Omental fat pad (tissue), 4 donors: ENCODE results near the gene MLPH. TPM values are rescaled to one million over a fixed set of nuclear protein-coding genes. Genes with fewer than 3 reads are reported as not detected.

Experiments
- ATAC-seq: fragments of 150-250 bp; one replicate; pipeline ENCODE4 v1.9.1; 2016; ENCODE audit warnings: mild to moderate bottlenecking, moderate library complexity; ENCODE audit not compliant: low FRiP score
- DNase-seq: peaks from one replicate; pipeline ENCODE4 v3.0.0-alpha.2; 2019; ENCODE audit warnings: low spot score
- CTCF ChIP-seq, 3 donors: fragments of 450-650 bp; IDR thresholded peaks; one replicate each; pipeline ENCODE4 v1.5.1; 2016 to 2017; ENCODE audit warnings: antibody characterized with exemption in 3 of 3, mild to moderate bottlenecking in 3 of 3, moderate library complexity in 2 of 3
- total RNA-seq, 4 donors: library from RNA; depleted of rRNA; stranded (reverse); fragments of >200 nt; gene quantifications; one replicate each; pipeline ENCODE4 v1.1.0, GENCODE V29; 2016

MLPH gene
- total RNA-seq, 4 donors from 2014 or later = 3.8 to 23.6 (median 6.4) TPM

GRCh38 chr2:237445611-237446337, 41.3 kb upstream of the MLPH start:
- DNase-seq = no peak
- ATAC-seq = no peak
- TF ChIP-seq CTCF (IDR thresholded peaks at IDR 0.05) = no peak

- no peak for TF ChIP-seq CTCF (IDR thresholded peaks at IDR 0.05)
- no peak for ATAC-seq
- no peak for DNase-seq
Measured at GRCh38 chr2:237446338-237446665, 40.7 kb upstream of the MLPH start.

GRCh38 chr2:237447496-237447895, 39.6 kb upstream of the MLPH start:
- ATAC-seq = no peak
- TF ChIP-seq CTCF (IDR thresholded peaks at IDR 0.05) = no peak
- DNase-seq = no peak

GRCh38 chr2:237448171-237448570, 38.9 kb upstream of the MLPH start:
- no peak for TF ChIP-seq CTCF (IDR thresholded peaks at IDR 0.05)

GRCh38 chr2:237448626-237449025, 38.4 kb upstream of the MLPH start:
- TF ChIP-seq CTCF (IDR thresholded peaks at IDR 0.05) = no peak
- ATAC-seq = no peak
- no peak for DNase-seq

More at GRCh38 chr2:237448171-237448570, 38.9 kb upstream of the MLPH start:
- ATAC-seq = no peak
- no peak for DNase-seq

- TF ChIP-seq CTCF (IDR thresholded peaks at IDR 0.05) = no peak
- ATAC-seq (no peak), DNase-seq (no peak)
Measured at GRCh38 chr2:237449193-237449881, 37.7 kb upstream of the MLPH start.

- ATAC-seq = no peak
- TF ChIP-seq CTCF (IDR thresholded peaks at IDR 0.05) = no peak
- no peak for DNase-seq
Measured at GRCh38 chr2:237450108-237450507, 36.9 kb upstream of the MLPH start.
